Measurements from ENCODE around the gene ALLC. TPM values are rescaled to one million over a fixed set of nuclear protein-coding genes. Genes with fewer than 3 reads are reported as not detected.

Gene ALLC
- total and polyA plus RNA-seq, 2 donors (not counting 1 experiment from before 2014, with no cell fraction given), result not detected

DNA sequence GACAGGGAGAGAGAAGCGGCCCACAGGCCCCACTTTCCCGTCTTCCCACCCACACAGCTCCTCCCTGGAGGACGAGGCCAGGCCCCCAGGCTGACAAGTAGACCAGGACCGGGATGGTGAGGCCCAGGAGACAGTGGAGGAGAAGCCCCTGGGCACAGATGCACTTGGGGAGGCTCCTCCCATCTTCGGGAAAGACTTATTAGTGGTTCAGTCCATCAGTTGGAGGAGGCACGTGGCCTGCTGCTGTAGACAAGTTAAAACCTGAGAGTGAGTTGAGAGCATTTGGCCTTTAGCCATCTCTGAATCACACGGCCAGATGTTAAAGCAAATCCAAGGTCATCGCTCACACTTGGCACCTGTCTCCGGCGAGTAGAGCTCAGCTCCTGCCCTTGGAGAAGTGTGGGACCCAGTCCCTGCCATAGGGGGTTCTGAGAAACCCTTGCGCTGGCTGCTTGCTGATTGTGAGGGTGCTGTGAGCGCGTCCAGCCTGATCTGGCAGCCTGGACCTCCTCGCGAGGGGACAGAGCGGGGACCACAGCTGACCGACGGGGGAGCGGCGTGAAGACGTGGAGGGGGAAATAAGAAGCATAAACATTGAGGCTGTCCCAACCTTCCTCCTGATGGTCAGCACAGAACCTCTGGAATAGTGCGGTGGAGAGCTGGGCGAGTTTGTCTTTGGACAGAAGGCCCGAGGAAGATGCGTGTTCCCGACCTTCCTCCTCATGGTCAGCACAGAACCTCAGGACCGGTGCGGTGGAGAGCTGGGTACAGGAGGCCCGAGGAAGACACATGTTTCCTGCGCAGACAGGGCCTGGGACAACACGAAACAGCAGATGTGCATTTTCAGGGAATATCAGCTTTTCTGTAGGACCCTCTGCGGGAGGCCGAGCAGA lies 24.7 kb upstream of the ALLC start:
- no peak overlapping the region for H3K9ac ChIP-seq (ENCODE audit: low read length)
- H3K27ac ChIP-seq (ENCODE audit: low read length in 2 of 2), result no peak overlapping the region
- H3K4me3 ChIP-seq (ENCODE audit: control extremely low read depth in 1 of 5, extremely low read depth in 1 of 5, insufficient read depth in 1 of 5, low read depth in 2 of 5, low read length in 4 of 5), result no peak overlapping the region
- H3K4me2 ChIP-seq (replicated peaks; ENCODE audit: low read depth, low read length, poor library complexity, severe bottlenecking), result no peak overlapping the region
- Mint-ChIP-seq H3K4me3 (no peak overlapping the region), H3K9me3 (ENCODE audit: insufficient read depth) (no peaks in the 10 kb centered on the region), H3K4me1 (no peaks in the 10 kb centered on the region), H3K27ac (no peak overlapping the region), H3K27me3 (peaks cover 9% of the 10 kb centered on the region)
- no peaks in the 10 kb centered on the region for H3K36me3 ChIP-seq (replicated peaks in 1 of 2; ENCODE audit: control extremely low read depth in 1 of 2, control insufficient read depth in 1 of 2, extremely low read depth in 1 of 2, insufficient read depth in 2 of 2, low read length in 1 of 2)
- TF ChIP-seq, protein P1, sequence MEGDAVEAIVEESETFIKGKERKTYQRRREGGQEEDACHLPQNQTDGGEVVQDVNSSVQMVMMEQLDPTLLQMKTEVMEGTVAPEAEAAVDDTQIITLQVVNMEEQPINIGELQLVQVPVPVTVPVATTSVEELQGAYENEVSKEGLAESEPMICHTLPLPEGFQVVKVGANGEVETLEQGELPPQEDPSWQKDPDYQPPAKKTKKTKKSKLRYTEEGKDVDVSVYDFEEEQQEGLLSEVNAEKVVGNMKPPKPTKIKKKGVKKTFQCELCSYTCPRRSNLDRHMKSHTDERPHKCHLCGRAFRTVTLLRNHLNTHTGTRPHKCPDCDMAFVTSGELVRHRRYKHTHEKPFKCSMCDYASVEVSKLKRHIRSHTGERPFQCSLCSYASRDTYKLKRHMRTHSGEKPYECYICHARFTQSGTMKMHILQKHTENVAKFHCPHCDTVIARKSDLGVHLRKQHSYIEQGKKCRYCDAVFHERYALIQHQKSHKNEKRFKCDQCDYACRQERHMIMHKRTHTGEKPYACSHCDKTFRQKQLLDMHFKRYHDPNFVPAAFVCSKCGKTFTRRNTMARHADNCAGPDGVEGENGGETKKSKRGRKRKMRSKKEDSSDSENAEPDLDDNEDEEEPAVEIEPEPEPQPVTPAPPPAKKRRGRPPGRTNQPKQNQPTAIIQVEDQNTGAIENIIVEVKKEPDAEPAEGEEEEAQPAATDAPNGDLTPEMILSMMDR (IDR thresholded peaks at IDR 0.05), result no peak
- no peak for TF ChIP-seq EZH2 (IDR thresholded peaks at IDR 0.05; ENCODE audit: borderline replicate concordance, insufficient read depth, low read depth, low read length, poor library complexity, severe bottlenecking)
- ATAC-seq (ENCODE audit: low read depth) (no peak), DNase-seq (no peak)
- no peaks in the 10 kb centered on the region for H3K9me3 ChIP-seq (ENCODE audit: control extremely low read depth in 1 of 3, control insufficient read depth in 2 of 3, insufficient read depth in 1 of 3, low read length in 2 of 3)
- no peaks in the 10 kb centered on the region for H3K79me2 ChIP-seq (ENCODE audit: control insufficient read depth, insufficient read depth, low read length)
- WGBS (ENCODE audit: insufficient coverage), result 89% methylated on average over 30 of the region's 33 CpGs
- no peak overlapping the region for H2AFZ ChIP-seq (ENCODE audit: insufficient read depth, low read depth, low read length, poor library complexity, severe bottlenecking)
- no peaks in the 10 kb centered on the region for H3K4me1 ChIP-seq (ENCODE audit: control insufficient read depth in 2 of 2, insufficient read depth in 2 of 2, low read length in 2 of 2)
- H3K27me3 ChIP-seq (replicated peaks in 1 of 4; ENCODE audit: control extremely low read depth in 1 of 4, control insufficient read depth in 3 of 4, insufficient read depth in 4 of 4, low read length in 3 of 4), result no peaks in the 10 kb centered on the region
- ChIA-PET CTCF (interaction anchor here (1.2 kb wide), 1 partner anchor 19 kb away, joined by 3 read pairs; no protein-coding TSS in a partner anchor), POLR2A (no interaction called here)
- no peaks in the 10 kb centered on the region for H4K20me1 ChIP-seq (ENCODE audit: control insufficient read depth, insufficient read depth, low read length, poor library complexity, severe bottlenecking)
- intact Hi-C loops (cut with micrococcal nuclease), result no loop called here

DNA sequence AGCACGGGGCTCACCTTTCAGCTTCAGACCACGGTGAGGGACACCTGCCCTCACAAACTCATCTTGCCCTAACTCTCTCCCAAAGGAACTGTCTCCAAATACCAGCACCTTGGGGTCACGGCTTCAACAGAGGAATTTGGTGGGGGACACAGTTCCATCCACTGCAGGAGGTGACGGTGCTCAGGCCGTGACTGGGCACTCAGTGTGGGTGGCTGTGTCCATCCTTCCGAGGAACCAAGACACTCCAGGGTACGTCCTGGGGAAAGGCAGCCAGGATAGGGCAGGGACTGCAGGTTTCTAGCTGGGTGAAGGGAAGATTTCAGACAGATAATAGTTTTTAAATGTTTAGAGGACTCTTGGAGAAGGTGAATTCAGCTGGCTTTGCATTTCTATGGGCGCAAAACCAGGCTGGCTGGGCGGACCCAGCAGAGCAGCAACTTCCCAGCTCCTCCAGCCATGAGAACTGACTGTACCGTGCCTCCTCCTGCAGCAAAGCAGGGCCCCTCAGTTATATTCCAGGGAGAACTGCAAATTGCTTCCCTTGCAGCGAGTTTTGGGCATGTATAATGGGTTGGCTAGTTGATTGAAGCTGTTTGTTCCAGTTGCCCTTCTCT lies 23.9 kb upstream of the ALLC start:
- Histone ChIP-seq H3K9me3 (ENCODE audit: control extremely low read depth in 1 of 3, control insufficient read depth in 2 of 3, insufficient read depth in 1 of 3, low read length in 2 of 3) (no peaks in the 10 kb centered on the region), H3K36me3 (replicated peaks in 1 of 2; ENCODE audit: control extremely low read depth in 1 of 2, control insufficient read depth in 1 of 2, extremely low read depth in 1 of 2, insufficient read depth in 2 of 2, low read length in 1 of 2) (no peaks in the 10 kb centered on the region), H3K27ac (ENCODE audit: low read length in 2 of 2) (no peak overlapping the region), H3K4me3 (ENCODE audit: control extremely low read depth in 1 of 5, extremely low read depth in 1 of 5, insufficient read depth in 1 of 5, low read depth in 2 of 5, low read length in 4 of 5) (no peak overlapping the region), H3K27me3 (replicated peaks in 1 of 4; ENCODE audit: control extremely low read depth in 1 of 4, control insufficient read depth in 3 of 4, insufficient read depth in 4 of 4, low read length in 3 of 4) (no peaks in the 10 kb centered on the region), H2AFZ (ENCODE audit: insufficient read depth, low read depth, low read length, poor library complexity, severe bottlenecking) (no peak overlapping the region), H3K4me2 (replicated peaks; ENCODE audit: low read depth, low read length, poor library complexity, severe bottlenecking) (no peak overlapping the region), H3K4me1 (ENCODE audit: control insufficient read depth in 2 of 2, insufficient read depth in 2 of 2, low read length in 2 of 2) (no peaks in the 10 kb centered on the region), H3K9ac (ENCODE audit: low read length) (no peak overlapping the region), H4K20me1 (ENCODE audit: control insufficient read depth, insufficient read depth, low read length, poor library complexity, severe bottlenecking) (no peaks in the 10 kb centered on the region), H3K79me2 (ENCODE audit: control insufficient read depth, insufficient read depth, low read length) (no peaks in the 10 kb centered on the region)
- H3K4me3 Mint-ChIP-seq, result no peak overlapping the region
- WGBS (ENCODE audit: insufficient coverage), result 91% methylated on average over 9 of the region's 11 CpGs
- intact Hi-C loops (cut with micrococcal nuclease), result no loop called here
- TF ChIP-seq, protein P1 (IDR thresholded peaks at IDR 0.05), result no peak
- TF ChIP-seq EZH2 (IDR thresholded peaks at IDR 0.05; ENCODE audit: borderline replicate concordance, insufficient read depth, low read depth, low read length, poor library complexity, severe bottlenecking), result no peak
- CTCF ChIA-PET, result interaction anchor here (1.2 kb wide), 1 partner anchor 18 kb away, joined by 3 read pairs; no protein-coding TSS in a partner anchor
- H3K27me3 Mint-ChIP-seq, result peaks cover 9% of the 10 kb centered on the region
- H3K9me3 Mint-ChIP-seq (ENCODE audit: insufficient read depth), result no peaks in the 10 kb centered on the region
- POLR2A ChIA-PET, result no interaction called here
- ATAC-seq (ENCODE audit: low read depth), result no peak
- H3K27ac Mint-ChIP-seq, result no peak overlapping the region
- no peaks in the 10 kb centered on the region for H3K4me1 Mint-ChIP-seq
- DNase-seq, result no peak
